B cell (primary cell): ENCODE data around the gene TENM3. TPM values are rescaled to one million over a fixed set of nuclear protein-coding genes. Genes with fewer than 3 reads are reported as not detected.

Experiments
- ATAC-seq: fragments of 200-7000 bp; cut with Tn5 transposase; one replicate; pipeline ENCODE4 v1.10.0; 2021; ENCODE audit warnings: low read depth, mild to moderate bottlenecking, moderate number of reproducible peaks, moderate library complexity
- CTCF ChIA-PET: fragments of 350-600 bp; sonication (Branson Sonifier 250); formaldehyde crosslinking; loops from one replicate; lab custom pipeline; 2021; ENCODE audit warnings: antibody characterized with exemption, inconsistent platforms; lab: Charles Lee
- POLR2A ChIA-PET: fragments of 350-600 bp; sonication (Branson Sonifier 250); formaldehyde crosslinking; loops from one replicate; lab custom pipeline; 2021; ENCODE audit warnings: antibody characterized with exemption; lab: Charles Lee
- DNase-seq: peaks from one replicate; pipeline ENCODE4 v3.0.0; 2013
- H2AFZ ChIP-seq: 2 replicates; pipeline ENCODE4 v1.6.1; 2012; ENCODE audit warnings: mild to moderate bottlenecking, low read depth, low read length; ENCODE audit not compliant: insufficient read depth, poor library complexity, severe bottlenecking
- H3K27ac ChIP-seq, 2 donors: 1 replicate in 1 of 2; 2 replicates in 1 of 2; pipeline ENCODE4 v1.5.1; 2012 to 2013; ENCODE audit warnings: low read length in 2 of 2, mild to moderate bottlenecking in 2 of 2, moderate library complexity in 1 of 2
- H3K27me3 ChIP-seq, 4 experiments: fragments of 200-600 bp in 1 of 4; sonication (generic) in 1 of 4; replicated peaks in 1 of 4; 1 replicate in 2 of 4; 2 replicates in 2 of 4; pipeline versions ENCODE4 v1.6.1 to v1.7.0; 2013 to 2016; ENCODE audit warnings: low read length in 3 of 4, mild to moderate bottlenecking in 2 of 4, mixed read lengths in 1 of 4, moderate library complexity in 1 of 4; ENCODE audit not compliant: insufficient read depth in 4 of 4, control insufficient read depth in 3 of 4; ENCODE audit errors: control extremely low read depth in 1 of 4
- H3K36me3 ChIP-seq, 2 experiments: replicated peaks in 1 of 2; 1 replicate in 1 of 2; 2 replicates in 1 of 2; pipeline versions ENCODE4 v1.6.1 to v1.7.1; 2013; ENCODE audit warnings: low read length in 1 of 2; ENCODE audit not compliant: insufficient read depth in 2 of 2, control insufficient read depth in 1 of 2; ENCODE audit errors: control extremely low read depth in 1 of 2, extremely low read depth in 1 of 2
- H3K4me1 ChIP-seq, 2 donors: fragments of 200-600 bp in 1 of 2; sonication (generic) in 1 of 2; 1 replicate in 1 of 2; 2 replicates in 1 of 2; pipeline versions ENCODE4 v1.5.1 to v1.6.1; 2013 to 2017; ENCODE audit warnings: low read length in 2 of 2; ENCODE audit not compliant: control insufficient read depth in 2 of 2, insufficient read depth in 2 of 2
- H3K4me2 ChIP-seq: replicated peaks from 2 replicates; pipeline ENCODE3; 2012; ENCODE audit warnings: mild to moderate bottlenecking, low read depth, low read length; ENCODE audit not compliant: poor library complexity, severe bottlenecking
- H3K4me3 ChIP-seq, 5 experiments: fragments of 200-600 bp in 1 of 5; sonication (generic) in 1 of 5; 1 replicate in 3 of 5; 2 replicates in 2 of 5; pipeline versions ENCODE4 v1.5.1 to v1.7.0; 2011 to 2016; ENCODE audit warnings: low read length in 4 of 5, mild to moderate bottlenecking in 4 of 5, low read depth in 2 of 5, control low read depth in 1 of 5, moderate library complexity in 1 of 5; ENCODE audit not compliant: insufficient read depth in 1 of 5; ENCODE audit errors: control extremely low read depth in 1 of 5, extremely low read depth in 1 of 5
- H3K79me2 ChIP-seq: fragments of 200-600 bp; sonication (generic); one replicate; pipeline ENCODE4 v1.6.0; 2016; ENCODE audit warnings: low read length; ENCODE audit not compliant: control insufficient read depth, insufficient read depth
- H3K9ac ChIP-seq: fragments of 200-600 bp; sonication (generic); 2 replicates; pipeline ENCODE4 v1.6.1; 2017; ENCODE audit warnings: mild to moderate bottlenecking, low read length, moderate library complexity
- H3K9me3 ChIP-seq, 3 donors: one replicate each; pipeline versions ENCODE4 v1.6.1 to v1.7.1; 2013; ENCODE audit warnings: low read length in 2 of 3; ENCODE audit not compliant: control insufficient read depth in 2 of 3, insufficient read depth in 1 of 3; ENCODE audit errors: control extremely low read depth in 1 of 3
- H4K20me1 ChIP-seq: 2 replicates; pipeline ENCODE4 v1.6.0; 2012; ENCODE audit warnings: mild to moderate bottlenecking, low read length; ENCODE audit not compliant: insufficient read depth, control insufficient read depth, poor library complexity, severe bottlenecking
- H3K27ac Mint-ChIP-seq: one replicate; pipeline ENCODE4 v1.8.0; 2021; ENCODE audit warnings: mixed read lengths
- H3K27me3 Mint-ChIP-seq: one replicate; pipeline ENCODE4 v1.8.0; 2021; ENCODE audit warnings: mixed read lengths
- H3K4me1 Mint-ChIP-seq: one replicate; pipeline ENCODE4 v1.8.0; 2021; ENCODE audit warnings: mixed read lengths
- H3K4me3 Mint-ChIP-seq: one replicate; pipeline ENCODE4 v1.8.0; 2021; ENCODE audit warnings: mixed read lengths
- H3K9me3 Mint-ChIP-seq: one replicate; pipeline ENCODE4 v1.8.0; 2022; ENCODE audit warnings: mixed read lengths; ENCODE audit not compliant: insufficient read depth
- EZH2 ChIP-seq: IDR thresholded peaks from 2 replicates; pipeline ENCODE4 v1.6.1; 2012; ENCODE audit warnings: borderline replicate concordance, low read depth, mild to moderate bottlenecking, moderate library complexity, low read length; ENCODE audit not compliant: insufficient read depth, poor library complexity, severe bottlenecking
- WGBS: methylation state at CpG from one replicate; pipeline ENCODE4 v1.1.5; 2013; ENCODE audit warnings: missing lambda C conversion rate; ENCODE audit not compliant: insufficient coverage; 5-methylcytosine and 5-hydroxymethylcytosine counted together
- intact Hi-C: fragments of 100-400 bp; cut with micrococcal nuclease; formaldehyde crosslinking; loops from one replicate; pipeline ENCODE4 v1.10.0; 2022
- polyA plus RNA-seq: library from polyadenylated mRNA; depleted of rRNA; stranded (reverse); fragments of >200 nt; gene quantifications from 2 replicates; pipeline ENCODE4 v1.2.3, GENCODE V29; 2012
- total RNA-seq, 2 donors: library from RNA; stranded (reverse); fragments of 120-200 nt in 1 of 2; gene quantifications; 1 replicate in 1 of 2; 2 replicates in 1 of 2; pipeline versions ENCODE4 v1.2.3 to v1.2.4, GENCODE V29; 2013 to 2022
- TF ChIP-seq, protein P1 (sequence below): fragments of 200-600 bp; IDR thresholded peaks from one replicate; pipeline ENCODE4 v1.8.0; 2022; ENCODE audit warnings: antibody characterized with exemption, mild to moderate bottlenecking

The TENM3 gene
- total and polyA plus RNA-seq, 2 donors (not counting 1 experiment from before 2014, with no cell fraction given), result not detected

- no peak overlapping the region for H3K4me3 ChIP-seq
- intact Hi-C loops, result no loop called here
- DNase-seq (no peak), ATAC-seq (no peak)
- H3K27ac ChIP-seq, result no peak overlapping the region
- POLR2A ChIA-PET, result no interaction called here
- H3K27me3 ChIP-seq, result no peaks in the 10 kb centered on the region
- H3K79me2 ChIP-seq, result no peaks in the 10 kb centered on the region
- Mint-ChIP-seq H3K27ac (no peak overlapping the region), H3K27me3 (peaks cover 3% of the 10 kb centered on the region), H3K4me1 (no peaks in the 10 kb centered on the region), H3K4me3 (no peak overlapping the region), H3K9me3 (no peaks in the 10 kb centered on the region)
- H3K4me2 ChIP-seq, result no peak overlapping the region
- CTCF ChIA-PET, result no interaction called here
- H3K4me1 ChIP-seq, result no peaks in the 10 kb centered on the region
- H3K9ac ChIP-seq, result no peak overlapping the region
- H3K9me3 ChIP-seq, result no peaks in the 10 kb centered on the region
- no peaks in the 10 kb centered on the region for H4K20me1 ChIP-seq
- 100% methylated on average over 2 of the region's 2 CpGs for WGBS
- H3K36me3 ChIP-seq, result no peaks in the 10 kb centered on the region
- H2AFZ ChIP-seq, result no peak overlapping the region
- TF ChIP-seq, protein P1, sequence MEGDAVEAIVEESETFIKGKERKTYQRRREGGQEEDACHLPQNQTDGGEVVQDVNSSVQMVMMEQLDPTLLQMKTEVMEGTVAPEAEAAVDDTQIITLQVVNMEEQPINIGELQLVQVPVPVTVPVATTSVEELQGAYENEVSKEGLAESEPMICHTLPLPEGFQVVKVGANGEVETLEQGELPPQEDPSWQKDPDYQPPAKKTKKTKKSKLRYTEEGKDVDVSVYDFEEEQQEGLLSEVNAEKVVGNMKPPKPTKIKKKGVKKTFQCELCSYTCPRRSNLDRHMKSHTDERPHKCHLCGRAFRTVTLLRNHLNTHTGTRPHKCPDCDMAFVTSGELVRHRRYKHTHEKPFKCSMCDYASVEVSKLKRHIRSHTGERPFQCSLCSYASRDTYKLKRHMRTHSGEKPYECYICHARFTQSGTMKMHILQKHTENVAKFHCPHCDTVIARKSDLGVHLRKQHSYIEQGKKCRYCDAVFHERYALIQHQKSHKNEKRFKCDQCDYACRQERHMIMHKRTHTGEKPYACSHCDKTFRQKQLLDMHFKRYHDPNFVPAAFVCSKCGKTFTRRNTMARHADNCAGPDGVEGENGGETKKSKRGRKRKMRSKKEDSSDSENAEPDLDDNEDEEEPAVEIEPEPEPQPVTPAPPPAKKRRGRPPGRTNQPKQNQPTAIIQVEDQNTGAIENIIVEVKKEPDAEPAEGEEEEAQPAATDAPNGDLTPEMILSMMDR, result no peak
- TF ChIP-seq EZH2, result no peak
These were observed 182.1 kb downstream of the TENM3 start for GRCh38 chr4:182425302-182425701.

GRCh38 chr4:182426901-182427300 is 183.7 kb downstream of the TENM3 start:
- Histone ChIP-seq H3K9me3 (peaks cover 0 to 4% (median 0%) of the 10 kb centered on the region in 3 donors), H3K4me2 (no peak overlapping the region), H3K36me3 (no peaks in the 10 kb centered on the region), H3K4me3 (no peak overlapping the region), H3K27ac (no peak overlapping the region), H3K4me1 (no peaks in the 10 kb centered on the region), H2AFZ (no peak overlapping the region), H4K20me1 (no peaks in the 10 kb centered on the region), H3K79me2 (no peaks in the 10 kb centered on the region), H3K9ac (no peak overlapping the region), H3K27me3 (no peaks in the 10 kb centered on the region)
- ChIA-PET CTCF (no interaction called here), POLR2A (no interaction called here)
- no peak for TF ChIP-seq EZH2
- TF ChIP-seq, protein P1, result no peak
- WGBS, result no CpG with 5 or more reads among the region's 1 CpG
- H3K27me3 Mint-ChIP-seq, result peaks cover 3% of the 10 kb centered on the region
- DNase-seq (no peak), ATAC-seq (no peak)
- no peak overlapping the region for H3K27ac Mint-ChIP-seq
- intact Hi-C loops, result no loop called here
- no peak overlapping the region for H3K4me3 Mint-ChIP-seq
- H3K4me1 Mint-ChIP-seq, result no peaks in the 10 kb centered on the region
- no peaks in the 10 kb centered on the region for H3K9me3 Mint-ChIP-seq
